Measurements from ENCODE around the gene ZNF839. TPM values are rescaled to one million over a fixed set of nuclear protein-coding genes. Genes with fewer than 3 reads are reported as not detected.
A peak's percentile ranks its signal among the peaks of the same experiment; 100 is the strongest.
"Not testable (repeated sequence)": the region's sequence is repeated elsewhere in the genome, so short reads cannot be mapped to it uniquely, and the experiment has no call there.

The ZNF839 gene
- polyA plus RNA-seq, 4 donors, result 10.9 to 19.5 (median 15.1) TPM

- peak; percentile 94 to 96 (median 94) for DNase-seq (ENCODE audit: low read depth in 4 of 4, low spot score in 3 of 4)
These were observed 14.7 kb upstream of the ZNF839 start, which contains the start of gene MOK for GRCh38 chr14:102304611-102305506. TSS of gene MOK (minus strand) at chr14:102305164. CDS start at chr14:102304968, 196 bp downstream.

DNA sequence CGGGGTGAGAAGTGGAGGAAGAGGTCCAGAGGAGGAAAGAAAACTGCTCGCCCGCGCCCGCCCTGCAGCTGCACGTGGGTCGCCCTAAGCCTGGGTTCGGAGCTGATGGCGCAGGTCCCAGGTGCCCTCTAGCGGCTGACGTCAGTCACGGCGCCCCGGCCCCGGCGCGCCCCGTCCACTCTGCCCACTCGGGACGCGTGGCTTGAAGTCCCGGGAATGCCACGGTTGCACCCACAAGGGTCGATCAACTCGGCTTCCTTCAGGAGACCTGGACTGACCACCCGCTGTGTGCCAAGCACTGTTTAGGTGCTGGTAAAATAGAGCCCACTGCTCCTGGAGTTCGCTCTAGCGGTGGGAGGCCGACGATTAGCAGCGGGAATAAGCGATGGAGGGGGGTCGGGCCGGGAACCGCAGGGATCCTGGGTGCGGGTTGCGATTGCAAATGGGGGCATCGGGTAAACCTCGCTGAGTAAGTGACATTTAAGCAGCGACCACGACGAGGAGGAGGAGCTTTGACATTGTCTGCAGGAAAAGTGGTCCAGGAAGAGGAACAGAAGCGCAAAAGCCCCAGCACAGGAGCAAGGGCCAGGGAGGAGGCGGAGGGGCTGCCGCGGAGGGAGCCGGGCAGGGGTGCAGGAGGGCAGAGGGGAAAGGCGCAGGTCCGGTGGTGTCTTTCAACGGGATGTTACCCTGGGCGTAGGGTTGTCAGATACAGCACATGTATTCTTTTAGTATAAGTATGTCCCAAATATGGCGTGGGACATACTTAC lies 5.1 kb upstream of the ZNF839 start:
- DNase-seq (ENCODE audit: low read depth in 4 of 4, low spot score in 3 of 4), result peak in 2 of 4 donors; percentile 64 to 72

- DNase-seq (ENCODE audit: low read depth in 4 of 4, low spot score in 3 of 4), result no peak
These were observed 4.4 kb upstream of the ZNF839 start for GRCh38 chr14:102315121-102315520.

DNA sequence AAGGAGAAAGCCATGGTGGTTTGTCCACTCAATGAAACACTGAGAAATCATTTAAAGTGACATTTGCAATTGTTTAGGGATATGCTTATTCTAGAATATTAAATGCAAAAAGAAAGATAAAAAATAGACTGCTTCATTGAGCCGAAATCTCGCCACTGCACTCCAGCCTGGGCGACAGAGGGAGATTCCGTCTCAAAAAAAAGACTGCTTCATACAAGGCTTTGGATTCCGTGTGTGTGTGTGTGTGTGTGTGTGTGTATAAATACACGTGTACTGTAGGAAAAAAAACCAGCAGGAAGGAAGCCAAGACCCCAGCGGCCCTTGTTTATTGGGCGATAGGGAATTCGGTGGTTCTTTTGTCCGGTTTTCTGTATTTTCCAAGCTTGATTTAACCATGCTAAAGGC lies 3.2 kb upstream of the ZNF839 start:
- DNase-seq (ENCODE audit: low read depth in 4 of 4, low spot score in 3 of 4), result peak in 2 of 4 donors; percentile 49 to 53

- peak; percentile 72 to 82 (median 80) for DNase-seq (ENCODE audit: low read depth in 4 of 4, low spot score in 3 of 4)
These were observed 2.6 kb upstream of the ZNF839 start for GRCh38 chr14:102316743-102317563.

GRCh38 chr14:102317564-102318248 lies 1.8 kb upstream of the ZNF839 start:
- DNase-seq (ENCODE audit: low read depth in 4 of 4, low spot score in 3 of 4), result no peak

GRCh38 chr14:102318781-102319276 lies 717 bp upstream of the ZNF839 start:
- no peak for DNase-seq (ENCODE audit: low read depth in 4 of 4, low spot score in 3 of 4)

GRCh38 chr14:102320033-102320660 lies 601 bp downstream of the ZNF839 start:
- DNase-seq (ENCODE audit: low read depth in 4 of 4, low spot score in 3 of 4), result no peak

GRCh38 chr14:102320671-102321455 lies 1.3 kb downstream of the ZNF839 start:
- DNase-seq (ENCODE audit: low read depth in 4 of 4, low spot score in 3 of 4), result no peak

DNA sequence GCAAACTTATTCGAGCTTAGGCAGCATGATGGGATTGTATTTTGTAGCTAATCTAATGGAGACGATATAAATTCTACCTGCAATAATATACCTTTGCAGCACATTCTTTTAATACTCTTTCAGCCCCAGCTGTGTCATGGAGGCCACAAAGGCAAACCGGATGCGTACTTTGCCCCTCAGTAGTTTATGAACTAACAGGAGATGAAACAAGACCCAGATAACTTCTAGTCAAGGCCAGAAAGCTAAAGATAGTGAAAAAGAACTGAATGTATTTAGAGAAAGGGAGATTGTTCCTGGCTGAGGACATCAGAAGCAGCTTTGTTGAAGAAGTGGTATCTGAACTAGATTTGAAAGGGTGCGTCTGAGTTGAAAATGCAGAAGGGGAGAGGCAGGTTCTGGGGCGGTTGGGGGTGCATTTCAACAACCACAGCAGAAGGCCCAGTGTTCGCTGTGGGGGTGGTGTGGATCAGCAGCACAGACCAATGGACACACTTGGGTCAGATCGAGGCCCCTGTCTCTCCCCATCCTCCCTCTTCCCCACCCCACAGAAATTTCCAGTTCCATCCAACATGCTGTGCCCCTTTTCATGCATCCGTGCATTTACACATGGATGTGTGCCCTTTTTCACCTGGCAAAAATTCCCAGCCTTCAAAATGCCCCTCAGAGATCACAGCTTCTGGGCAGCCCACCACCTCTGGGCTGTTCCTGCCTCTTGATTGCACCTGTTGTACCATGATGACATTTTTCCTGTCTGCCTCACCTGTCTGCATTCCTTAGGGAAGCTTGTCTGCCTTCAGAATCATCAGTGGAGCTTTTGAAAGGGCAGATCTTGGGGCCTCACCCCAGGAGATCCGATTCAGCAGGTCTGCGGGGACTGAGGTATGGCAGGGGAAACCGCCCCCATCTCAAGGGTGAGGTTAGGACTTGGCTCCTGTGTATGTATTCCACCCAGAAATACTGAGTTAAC lies 2.2 kb downstream of the ZNF839 start:
- no peak for DNase-seq (ENCODE audit: low read depth in 4 of 4, low spot score in 3 of 4)

DNA sequence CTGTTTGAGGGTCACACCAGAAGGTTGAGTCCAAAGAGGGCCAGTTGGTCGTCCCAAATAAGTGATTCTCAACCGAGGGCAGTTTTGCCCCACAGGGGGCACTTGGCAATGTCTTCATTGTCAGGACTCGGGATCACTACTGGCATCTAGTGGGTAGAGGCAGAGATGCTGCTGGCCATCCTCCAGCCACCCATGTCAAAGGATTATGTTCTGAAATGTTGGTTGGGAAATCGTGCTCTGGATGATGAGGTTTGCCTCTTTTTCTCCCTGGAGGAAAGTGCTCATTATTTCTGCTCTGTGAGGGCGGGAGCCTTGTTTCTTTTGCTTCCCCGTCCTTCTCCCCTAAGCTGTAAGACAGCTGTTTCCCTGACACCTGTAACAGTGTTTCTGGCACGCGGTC lies 3.6 kb downstream of the ZNF839 start:
- DNase-seq (ENCODE audit: low read depth in 4 of 4, low spot score in 3 of 4), result no peak

DNA sequence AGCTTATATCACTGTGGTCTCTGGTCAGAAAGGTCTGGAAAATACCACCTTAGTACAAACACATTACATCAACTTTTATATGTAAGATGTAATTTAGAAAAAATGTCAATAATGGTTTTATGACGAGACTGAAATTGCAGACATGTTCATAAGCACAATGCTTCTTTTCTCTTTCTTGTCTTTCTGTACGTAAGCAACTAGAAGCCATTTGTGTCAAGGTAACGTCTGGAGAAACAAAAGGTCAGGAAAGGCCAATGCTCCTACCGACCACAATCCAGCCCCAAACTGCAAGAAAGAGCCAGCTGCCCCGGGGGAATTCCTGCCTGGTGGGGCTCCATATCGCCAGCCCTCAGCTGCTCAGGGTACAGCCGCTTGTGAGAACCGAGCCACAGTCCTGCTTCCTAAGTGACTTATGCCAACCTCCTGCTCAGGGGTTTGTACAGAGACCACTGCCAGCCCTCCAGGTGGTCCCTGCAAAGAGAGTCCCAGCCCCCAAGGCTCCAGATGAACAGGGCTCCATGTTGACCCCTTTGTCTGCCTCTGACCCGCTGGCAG lies 6.3 kb downstream of the ZNF839 start:
- no peak for DNase-seq (ENCODE audit: low read depth in 4 of 4, low spot score in 3 of 4)

- DNase-seq (ENCODE audit: low read depth in 4 of 4, low spot score in 3 of 4), result no peak
These were observed 7.0 kb downstream of the ZNF839 start for GRCh38 chr14:102326583-102326982.

GRCh38 chr14:102329381-102329780 lies 9.8 kb downstream of the ZNF839 start:
- not testable (repeated sequence) for DNase-seq (ENCODE audit: low read depth in 4 of 4, low spot score in 3 of 4)

- DNase-seq (ENCODE audit: low read depth in 4 of 4, low spot score in 3 of 4), result no peak
These were observed 11.3 kb downstream of the ZNF839 start for GRCh38 chr14:102330806-102331205.

- no peak for DNase-seq (ENCODE audit: low read depth in 4 of 4, low spot score in 3 of 4)
These were observed 13.8 kb downstream of the ZNF839 start for GRCh38 chr14:102333390-102333789.
